SJSA1 (cell line): Measurements from ENCODE around the gene EHMT1. TPM values are rescaled to one million over a fixed set of nuclear protein-coding genes. Genes with fewer than 3 reads are reported as not detected.
A peak's percentile ranks its signal among the peaks of the same experiment; 100 is the strongest.

Experiments used
- DNase-seq, 2 experiments: peaks; one replicate each; pipeline ENCODE4 v3.0.0-alpha.2; 2015 to 2020; ENCODE audit warnings: low spot score in 2 of 2, low read depth in 1 of 2
- H3K27ac ChIP-seq: fragments of 250-450 bp; sonication (Bioruptor Pico); 2 replicates; pipeline ENCODE4 v1.5.1; 2020; ENCODE audit warnings: mild to moderate bottlenecking, moderate library complexity
- H3K27me3 ChIP-seq: fragments of 250-450 bp; sonication (Bioruptor Pico); replicated peaks from 2 replicates; pipeline ENCODE4 v1.5.1; 2020; ENCODE audit warnings: mild to moderate bottlenecking, moderate library complexity
- H3K36me3 ChIP-seq: fragments of 250-450 bp; sonication (Bioruptor Pico); 2 replicates; pipeline ENCODE4 v1.5.1; 2020; ENCODE audit warnings: mild to moderate bottlenecking
- H3K4me1 ChIP-seq: fragments of 250-450 bp; sonication (Bioruptor Pico); replicated peaks from 2 replicates; pipeline ENCODE4 v1.6.1; 2021; ENCODE audit warnings: mild to moderate bottlenecking
- H3K4me3 ChIP-seq: fragments of 250-450 bp; sonication (Bioruptor Pico); 2 replicates; pipeline ENCODE4 v1.5.1; 2020; ENCODE audit warnings: mild to moderate bottlenecking
- H3K9me3 ChIP-seq: fragments of 250-450 bp; sonication (Bioruptor Pico); replicated peaks from 2 replicates; pipeline ENCODE4 v1.5.1; 2020; ENCODE audit warnings: mild to moderate bottlenecking
- total RNA-seq: library from RNA; depleted of rRNA; stranded (reverse); fragments of >200 nt; shearing (Covaris generic); gene quantifications from 2 replicates; pipeline ENCODE4 v1.2.3, GENCODE V29; 2014

EHMT1 gene
- total RNA-seq, 1 experiment from 2014 or later: 32.0 TPM

DNA sequence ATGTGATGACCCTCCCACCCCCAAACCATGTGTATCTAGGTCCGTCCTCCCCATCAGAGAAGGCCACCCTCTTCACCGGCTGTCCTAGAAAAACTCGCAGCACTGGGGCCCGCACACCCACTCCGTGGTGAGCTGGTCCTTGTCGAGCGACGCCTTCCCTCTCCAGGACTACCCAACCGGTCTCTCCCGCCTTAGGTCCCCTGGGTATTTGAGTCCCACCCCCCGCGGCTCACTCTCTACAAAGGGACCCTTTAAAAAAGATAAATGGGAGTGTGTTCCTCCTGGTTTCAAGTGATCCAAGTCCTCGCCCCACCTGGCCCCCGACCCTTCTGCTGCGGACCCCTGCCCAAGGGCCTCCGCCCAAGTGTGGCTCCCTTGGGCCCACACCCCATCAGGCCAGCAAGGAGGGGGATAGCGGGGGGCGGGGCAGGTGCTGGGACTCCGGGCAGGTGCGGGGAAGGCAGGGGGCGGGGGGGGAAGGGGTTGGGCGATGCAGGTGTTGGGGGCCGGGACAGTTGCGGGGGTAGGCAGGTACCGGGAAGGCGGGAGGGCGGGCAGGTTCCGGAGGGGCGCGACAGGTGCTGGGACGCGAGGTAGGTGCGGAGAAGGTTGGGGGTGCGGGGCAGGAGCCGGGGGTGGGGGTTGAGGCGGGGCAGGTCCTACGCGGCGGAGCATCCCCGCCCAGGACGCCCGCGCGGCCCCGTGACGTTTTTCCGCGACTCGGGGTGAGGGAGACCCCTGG, 14.3 kb upstream of the EHMT1 start:
- Histone ChIP-seq H3K27ac (no peak overlapping the region), H3K36me3 (peaks cover 5% of the 10 kb centered on the region), H3K9me3 (peaks cover 7% of the 10 kb centered on the region), H3K4me1 (peaks cover 10% of the 10 kb centered on the region), H3K4me3 (no peak overlapping the region), H3K27me3 (no peaks in the 10 kb centered on the region)
- no peak for DNase-seq

- no peaks in the 10 kb centered on the region for H3K27me3 ChIP-seq
- peaks cover 7% of the 10 kb centered on the region for H3K9me3 ChIP-seq
- peak within 1 kb of the TSS; percentile 91 for H3K4me3 ChIP-seq
- peak; percentile 44 to 93 for DNase-seq
- H3K4me1 ChIP-seq: peaks cover 10% of the 10 kb centered on the region
- H3K36me3 ChIP-seq: peaks cover 5% of the 10 kb centered on the region
- no peak within 1 kb of the TSS for H3K27ac ChIP-seq
Observed at GRCh38 chr9:137605121-137606004, 13.4 kb upstream of the EHMT1 start, which contains the start of gene ARRDC1. Gene ARRDC1, plus strand, starts transcription at chr9:137605686. Its CDS starts 32 bp downstream, at chr9:137605718.

- Histone ChIP-seq H3K27me3 (no peaks in the 10 kb centered on the region), H3K4me3 (peak overlapping the region; percentile 91), H3K36me3 (peaks cover 5% of the 10 kb centered on the region), H3K9me3 (peaks cover 7% of the 10 kb centered on the region), H3K27ac (no peak overlapping the region), H3K4me1 (peaks cover 10% of the 10 kb centered on the region)
- no peak for DNase-seq
Observed at GRCh38 chr9:137606005-137606621, 12.7 kb upstream of the EHMT1 start.

- Histone ChIP-seq H3K4me1 (peaks cover 15% of the 10 kb centered on the region), H3K9me3 (peaks cover 7% of the 10 kb centered on the region), H3K27ac (no peak overlapping the region), H3K36me3 (peaks cover 5% of the 10 kb centered on the region), H3K27me3 (no peaks in the 10 kb centered on the region), H3K4me3 (no peak overlapping the region)
- DNase-seq: no peak
Observed at GRCh38 chr9:137606734-137607138, 12.1 kb upstream of the EHMT1 start.

DNA sequence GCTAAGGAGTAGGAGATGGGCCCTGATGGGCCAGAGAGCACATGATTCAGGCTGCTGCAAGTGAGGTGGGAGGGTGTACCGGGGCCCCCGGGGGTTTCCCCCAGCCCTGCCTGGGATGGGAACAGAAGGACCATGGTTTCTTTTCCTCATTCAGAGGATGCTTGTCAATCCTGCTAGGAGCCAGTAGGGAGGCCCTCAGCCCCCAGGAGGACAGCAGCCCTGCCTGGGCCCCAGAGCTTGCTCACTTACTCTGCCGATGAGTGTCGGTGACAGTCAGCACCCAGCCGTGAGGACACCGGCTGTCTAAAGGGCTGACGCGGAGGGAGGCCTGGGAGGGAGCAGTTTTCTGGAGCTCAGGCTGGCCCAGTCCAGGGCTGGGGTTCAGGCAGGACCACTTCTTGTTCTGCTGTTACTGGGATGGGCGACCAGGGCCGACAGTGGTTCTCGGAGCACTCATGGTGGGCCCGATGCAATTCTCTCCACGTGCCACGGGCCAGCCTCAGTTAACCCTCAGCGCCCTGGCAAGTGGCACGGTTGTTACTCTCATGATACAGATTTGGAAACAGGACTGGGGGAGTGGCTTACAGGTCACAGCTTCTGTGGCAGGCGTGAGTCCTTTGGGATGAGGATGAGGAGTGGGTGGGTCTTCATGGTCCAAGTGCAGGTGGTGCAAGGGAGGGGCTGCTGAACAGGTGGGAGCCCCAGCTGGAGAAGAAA, 11.5 kb upstream of the EHMT1 start:
- no peak for DNase-seq
- no peaks in the 10 kb centered on the region for H3K27me3 ChIP-seq
- H3K27ac ChIP-seq: no peak overlapping the region
- H3K9me3 ChIP-seq: peaks cover 7% of the 10 kb centered on the region
- H3K4me3 ChIP-seq: no peak overlapping the region
- H3K36me3 ChIP-seq: peaks cover 5% of the 10 kb centered on the region
- peaks cover 21% of the 10 kb centered on the region for H3K4me1 ChIP-seq

DNA sequence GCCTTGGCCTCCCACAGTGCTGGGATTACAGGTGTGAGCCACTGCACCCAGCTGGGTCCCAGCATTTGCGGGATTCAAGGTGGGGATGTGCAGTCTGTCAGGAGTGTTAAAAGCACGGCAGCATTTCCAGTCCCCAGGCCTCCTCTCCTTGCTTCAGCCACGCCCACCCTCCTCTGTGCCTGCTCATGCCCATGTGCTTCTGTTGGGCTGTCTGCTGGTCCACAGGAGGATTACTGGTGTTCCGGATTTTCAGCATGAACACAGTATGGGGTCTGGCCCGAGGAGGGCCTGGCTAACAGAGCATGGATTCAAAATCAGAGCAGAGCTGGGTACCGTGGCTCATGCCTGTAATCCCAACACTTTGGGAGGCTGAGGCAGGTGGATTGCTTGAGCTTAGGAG, 7.9 kb upstream of the EHMT1 start:
- no peaks in the 10 kb centered on the region for H3K27me3 ChIP-seq
- peaks cover 3% of the 10 kb centered on the region for H3K9me3 ChIP-seq
- peaks cover 32% of the 10 kb centered on the region for H3K36me3 ChIP-seq
- H3K27ac ChIP-seq: no peak overlapping the region
- H3K4me1 ChIP-seq: peaks cover 28% of the 10 kb centered on the region
- no peak overlapping the region for H3K4me3 ChIP-seq
- no peak for DNase-seq

GRCh38 chr9:137611623-137612609, 6.9 kb upstream of the EHMT1 start:
- Histone ChIP-seq H3K27ac (peak overlapping the region; percentile 72), H3K27me3 (no peaks in the 10 kb centered on the region), H3K4me3 (no peak overlapping the region), H3K36me3 (peaks cover 36% of the 10 kb centered on the region), H3K4me1 (peaks cover 22% of the 10 kb centered on the region), H3K9me3 (no peaks in the 10 kb centered on the region)
- peak; percentile 60 to 91 for DNase-seq

- Histone ChIP-seq H3K4me3 (no peak overlapping the region), H3K9me3 (no peaks in the 10 kb centered on the region), H3K27ac (peak overlapping the region; percentile 72), H3K27me3 (no peaks in the 10 kb centered on the region), H3K36me3 (peaks cover 44% of the 10 kb centered on the region), H3K4me1 (peaks cover 28% of the 10 kb centered on the region)
- DNase-seq: no peak
Observed at GRCh38 chr9:137612741-137613142, 6.1 kb upstream of the EHMT1 start.

- Histone ChIP-seq H3K9me3 (no peaks in the 10 kb centered on the region), H3K27me3 (no peaks in the 10 kb centered on the region), H3K36me3 (peaks cover 47% of the 10 kb centered on the region), H3K4me3 (no peak overlapping the region), H3K4me1 (peaks cover 31% of the 10 kb centered on the region), H3K27ac (peak overlapping the region; percentile 72)
- no peak for DNase-seq
Observed at GRCh38 chr9:137613259-137613658, 5.5 kb upstream of the EHMT1 start.

GRCh38 chr9:137613738-137614523, 4.9 kb upstream of the EHMT1 start:
- no peaks in the 10 kb centered on the region for H3K27me3 ChIP-seq
- H3K27ac ChIP-seq: no peak overlapping the region
- H3K9me3 ChIP-seq: no peaks in the 10 kb centered on the region
- peaks cover 51% of the 10 kb centered on the region for H3K36me3 ChIP-seq
- no peak overlapping the region for H3K4me3 ChIP-seq
- peaks cover 31% of the 10 kb centered on the region for H3K4me1 ChIP-seq
- DNase-seq: no peak

DNA sequence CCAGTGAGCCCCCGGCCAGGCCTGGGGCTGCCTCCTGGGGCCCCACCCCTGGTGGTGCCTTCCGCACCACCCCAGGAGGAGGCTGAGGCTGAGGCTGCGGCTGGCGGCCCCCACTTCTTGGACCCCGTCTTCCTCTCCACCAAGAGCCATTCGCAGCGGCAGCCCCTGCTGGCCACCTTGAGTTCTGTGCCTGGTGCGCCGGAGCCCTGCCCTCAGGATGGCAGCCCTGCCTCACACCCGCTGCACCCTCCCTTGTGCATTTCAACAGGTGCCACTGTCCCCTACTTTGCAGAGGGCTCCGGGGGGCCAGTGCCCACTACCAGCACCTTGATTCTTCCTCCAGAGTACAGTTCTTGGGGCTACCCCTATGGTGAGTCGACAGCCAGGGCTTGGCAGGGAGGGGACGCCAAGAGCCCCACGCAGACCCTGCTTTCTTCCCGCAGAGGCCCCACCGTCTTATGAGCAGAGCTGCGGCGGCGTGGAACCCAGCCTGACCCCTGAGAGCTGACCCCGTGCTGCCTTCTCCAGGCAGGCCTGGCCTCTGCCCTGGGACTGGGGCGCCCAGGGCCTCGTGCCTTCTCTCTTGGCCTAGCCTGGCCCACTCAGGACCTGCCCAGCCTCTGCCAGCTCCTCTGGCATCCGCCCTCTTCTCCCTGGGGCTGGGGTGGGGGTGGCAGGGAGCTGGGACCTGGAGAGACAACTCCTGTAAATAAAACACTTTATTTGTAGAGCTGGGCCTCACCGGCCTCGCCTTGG, 4.0 kb upstream of the EHMT1 start:
- Histone ChIP-seq H3K4me3 (no peak overlapping the region), H3K4me1 (peaks cover 32% of the 10 kb centered on the region)

More for the DNA sequence above, 4.0 kb upstream of the EHMT1 start:
- DNase-seq: no peak
- Histone ChIP-seq H3K27me3 (no peaks in the 10 kb centered on the region), H3K27ac (no peak overlapping the region), H3K36me3 (peaks cover 51% of the 10 kb centered on the region), H3K9me3 (no peaks in the 10 kb centered on the region)
